Glomerular endothelial cell (primary cell): Measurements from ENCODE around the gene REEP5. TPM values are rescaled to one million over a fixed set of nuclear protein-coding genes. Genes with fewer than 3 reads are reported as not detected.

Experiments
- DNase-seq: peaks from one replicate; pipeline ENCODE4 v3.0.0-alpha.2; 2011; ENCODE audit warnings: low read depth, low spot score; ENCODE audit errors: extremely low read depth
- total RNA-seq: library from RNA; depleted of rRNA; stranded (reverse); fragments of >200 nt; gene quantifications from 2 replicates; pipeline ENCODE4 v1.2.3, GENCODE V29; 2015

Gene REEP5
- total RNA-seq, 1 donor from 2014 or later = 70.4 TPM

GRCh38 chr5:112848116-112848811 lies 73.8 kb downstream of the REEP5 start:
- DNase-seq = peak; percentile 57

- no peak for DNase-seq
These were observed 74.7 kb downstream of the REEP5 start for GRCh38 chr5:112847306-112847705.

- DNase-seq = no peak
These were observed 75.5 kb downstream of the REEP5 start for GRCh38 chr5:112846556-112846955.

- DNase-seq = no peak
These were observed 77.5 kb downstream of the REEP5 start for GRCh38 chr5:112844489-112844888.

- DNase-seq = no peak
These were observed 88.1 kb downstream of the REEP5 start for GRCh38 chr5:112833971-112834370.

GRCh38 chr5:112830378-112830777 lies 91.6 kb downstream of the REEP5 start:
- DNase-seq = no peak

Other genes with a start within 250 kb of the REEP5 start
- gene APC, start 184.3 kb downstream of the REEP5 start, total RNA-seq = 43.4 and 53.7 TPM in 2 replicates
- gene SRP19, start 60.9 kb downstream of the REEP5 start, total RNA-seq = 94.4 and 96.0 TPM in 2 replicates
- 15.5 and 29.2 TPM in 2 replicates for gene DCP2, start 54.6 kb upstream of the REEP5 start, total RNA-seq